Kidney epithelial cell (primary cell): ENCODE results near the gene IMMP2L. TPM values are rescaled to one million over a fixed set of nuclear protein-coding genes. Genes with fewer than 3 reads are reported as not detected.
A peak's percentile ranks its signal among the peaks of the same experiment; 100 is the strongest.
"Not testable (repeated sequence)": the region's sequence is repeated elsewhere in the genome, so short reads cannot be mapped to it uniquely, and the experiment has no call there.

Experiments
- DNase-seq: peaks from one replicate; pipeline ENCODE4 v3.0.0-alpha.2; 2010; ENCODE audit warnings: low read depth
- H3K27me3 ChIP-seq: 2 replicates; pipeline ENCODE4 v1.6.0; 2011; ENCODE audit warnings: low read length; ENCODE audit not compliant: control insufficient read depth, insufficient read depth
- H3K36me3 ChIP-seq: 2 replicates; pipeline ENCODE4 v1.5.1; 2011; ENCODE audit warnings: low read length; ENCODE audit not compliant: control insufficient read depth, insufficient read depth
- H3K4me3 ChIP-seq: 2 replicates; pipeline ENCODE4 v1.5.1; 2011; ENCODE audit warnings: low read depth, mild to moderate bottlenecking, control low read depth, low read length
- total RNA-seq: library from RNA; depleted of rRNA; stranded (reverse); fragments of >200 nt; gene quantifications from 2 replicates; pipeline ENCODE4 v1.2.3, GENCODE V29; 2015
- TF ChIP-seq, protein P1 (sequence below): IDR thresholded peaks from 2 replicates; pipeline ENCODE4 v1.5.1; 2011; ENCODE audit warnings: mild to moderate bottlenecking, moderate library complexity, low read length, control low read depth, inconsistent platforms; ENCODE audit not compliant: insufficient read depth, poor library complexity, severe bottlenecking

IMMP2L gene
- total RNA-seq, 1 donor from 2014 or later, result 30.8 TPM

DNA sequence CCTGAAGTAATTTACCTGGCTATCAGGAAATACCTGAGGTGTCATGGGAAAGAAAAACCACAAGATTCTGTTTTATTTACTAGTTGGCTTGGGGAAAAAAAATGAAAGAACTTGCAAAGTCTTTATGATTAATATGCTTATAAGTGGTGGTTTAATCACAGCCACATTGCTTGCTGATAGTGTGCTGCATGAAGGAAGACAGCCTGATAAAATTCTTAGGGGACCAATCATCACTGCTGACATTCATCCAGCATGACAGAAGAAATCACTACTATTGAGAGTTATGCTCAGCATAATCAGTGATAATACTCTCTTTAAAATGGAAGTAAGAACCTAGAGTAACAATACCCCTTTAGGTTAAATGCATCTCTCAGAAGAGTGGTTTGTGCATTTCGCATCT is 621.5 kb downstream of the IMMP2L start:
- H3K4me3 ChIP-seq, result no peak overlapping the region
- TF ChIP-seq, protein P1, sequence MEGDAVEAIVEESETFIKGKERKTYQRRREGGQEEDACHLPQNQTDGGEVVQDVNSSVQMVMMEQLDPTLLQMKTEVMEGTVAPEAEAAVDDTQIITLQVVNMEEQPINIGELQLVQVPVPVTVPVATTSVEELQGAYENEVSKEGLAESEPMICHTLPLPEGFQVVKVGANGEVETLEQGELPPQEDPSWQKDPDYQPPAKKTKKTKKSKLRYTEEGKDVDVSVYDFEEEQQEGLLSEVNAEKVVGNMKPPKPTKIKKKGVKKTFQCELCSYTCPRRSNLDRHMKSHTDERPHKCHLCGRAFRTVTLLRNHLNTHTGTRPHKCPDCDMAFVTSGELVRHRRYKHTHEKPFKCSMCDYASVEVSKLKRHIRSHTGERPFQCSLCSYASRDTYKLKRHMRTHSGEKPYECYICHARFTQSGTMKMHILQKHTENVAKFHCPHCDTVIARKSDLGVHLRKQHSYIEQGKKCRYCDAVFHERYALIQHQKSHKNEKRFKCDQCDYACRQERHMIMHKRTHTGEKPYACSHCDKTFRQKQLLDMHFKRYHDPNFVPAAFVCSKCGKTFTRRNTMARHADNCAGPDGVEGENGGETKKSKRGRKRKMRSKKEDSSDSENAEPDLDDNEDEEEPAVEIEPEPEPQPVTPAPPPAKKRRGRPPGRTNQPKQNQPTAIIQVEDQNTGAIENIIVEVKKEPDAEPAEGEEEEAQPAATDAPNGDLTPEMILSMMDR, result no peak
- DNase-seq, result no peak
- H3K27me3 ChIP-seq, result no peaks in the 10 kb centered on the region
- no peaks in the 10 kb centered on the region for H3K36me3 ChIP-seq

DNA sequence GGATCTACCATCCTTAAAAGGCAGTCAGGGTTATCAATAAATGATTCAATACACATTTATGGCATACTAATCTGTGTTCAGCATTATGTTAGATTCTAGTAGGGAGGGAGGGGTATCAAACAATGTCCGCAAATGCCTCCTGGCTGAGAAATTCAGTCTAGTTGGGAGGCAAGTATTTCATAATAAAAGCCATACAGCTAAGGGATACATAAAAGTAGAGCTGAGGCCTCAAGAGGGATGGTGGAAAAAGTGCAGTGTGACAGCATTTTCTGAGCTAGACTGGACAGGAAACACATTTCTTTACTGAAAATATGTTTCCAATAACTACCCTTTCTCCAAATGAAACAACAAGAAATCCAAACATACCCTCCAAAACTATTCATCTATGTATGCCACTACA is 624.1 kb downstream of the IMMP2L start:
- H3K4me3 ChIP-seq, result no peak overlapping the region
- no peaks in the 10 kb centered on the region for H3K27me3 ChIP-seq
- TF ChIP-seq, protein P1, result no peak
- DNase-seq, result no peak
- H3K36me3 ChIP-seq, result no peaks in the 10 kb centered on the region

DNA sequence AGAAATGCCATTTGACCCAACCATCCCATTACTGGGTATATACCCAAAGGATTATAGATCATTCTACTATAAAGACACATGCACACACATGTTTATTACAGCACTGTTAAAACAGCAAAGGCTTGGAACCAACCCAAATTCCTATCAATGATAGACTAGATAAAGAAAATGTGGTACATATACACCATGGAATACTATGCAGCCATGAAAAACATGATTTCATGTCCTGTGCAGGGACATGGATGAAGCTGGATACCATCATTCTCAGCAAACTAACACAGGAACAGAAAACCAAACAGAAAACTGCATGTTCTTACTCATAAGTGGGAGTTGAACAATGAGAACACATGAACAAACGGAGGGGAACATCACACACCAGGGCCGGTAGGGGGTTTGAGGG is 625.6 kb downstream of the IMMP2L start:
- DNase-seq, H3K4me3 ChIP-seq, H3K36me3 ChIP-seq, H3K27me3 ChIP-seq: not testable (repeated sequence)

DNA sequence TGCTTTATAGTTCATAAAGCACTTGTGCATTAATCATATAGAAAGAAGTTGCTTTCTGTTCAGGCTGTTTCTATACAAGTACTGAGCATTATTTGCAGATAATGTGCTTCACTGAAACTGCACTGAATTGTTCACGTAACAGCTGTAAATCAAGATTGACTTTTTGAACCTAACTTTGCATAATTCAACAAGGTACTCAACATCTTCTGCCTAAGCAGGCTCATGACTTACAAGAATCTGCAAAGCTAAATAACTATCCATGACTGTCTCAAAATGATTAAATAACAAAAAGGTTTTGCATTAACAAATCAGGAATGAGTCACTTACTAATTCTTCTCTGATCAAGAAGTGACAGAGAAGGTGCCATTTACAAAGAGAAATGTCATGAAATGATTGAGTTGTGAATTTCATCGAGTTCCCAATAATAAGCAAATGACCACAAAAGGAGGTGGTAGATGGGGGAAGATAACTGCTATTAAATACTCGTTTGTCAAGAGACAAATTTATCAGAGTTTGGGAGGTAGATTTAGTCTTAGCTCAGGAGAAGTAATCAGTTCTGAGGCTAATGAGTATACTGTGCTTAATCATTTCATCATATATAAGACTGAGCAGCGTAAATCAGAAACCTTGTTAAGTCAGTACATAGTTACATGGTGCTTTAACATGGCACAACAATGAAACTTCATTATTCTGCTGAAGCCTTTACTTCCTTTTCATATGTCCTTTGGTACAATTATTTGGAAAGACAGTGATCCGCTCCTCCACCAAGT is 632.6 kb downstream of the IMMP2L start:
- Histone ChIP-seq H3K27me3 (no peaks in the 10 kb centered on the region), H3K4me3 (no peak overlapping the region), H3K36me3 (no peaks in the 10 kb centered on the region)
- TF ChIP-seq, protein P1, result no peak
- DNase-seq, result no peak

DNA sequence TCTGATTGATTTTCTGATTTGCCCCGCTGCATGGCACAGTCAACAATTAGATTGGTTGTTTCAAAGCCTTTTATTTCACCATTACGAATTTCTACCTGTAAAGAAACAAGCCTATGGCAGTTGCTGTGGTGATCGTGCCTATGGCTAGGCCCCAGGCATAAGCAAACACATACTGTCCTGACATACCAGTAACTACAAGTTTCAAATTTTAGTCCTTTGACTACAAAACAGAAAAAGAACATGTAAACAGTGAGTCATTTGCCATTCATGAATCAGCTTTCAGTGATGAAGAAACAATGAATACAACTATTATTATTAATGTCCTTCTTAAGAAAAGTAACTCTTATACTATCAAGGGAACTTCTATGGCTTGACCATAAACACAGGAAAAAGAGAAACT is 639.4 kb downstream of the IMMP2L start:
- TF ChIP-seq, protein P1, result no peak
- Histone ChIP-seq H3K27me3 (no peaks in the 10 kb centered on the region), H3K4me3 (no peak overlapping the region), H3K36me3 (no peaks in the 10 kb centered on the region)
- peak; percentile 29 for DNase-seq

DNA sequence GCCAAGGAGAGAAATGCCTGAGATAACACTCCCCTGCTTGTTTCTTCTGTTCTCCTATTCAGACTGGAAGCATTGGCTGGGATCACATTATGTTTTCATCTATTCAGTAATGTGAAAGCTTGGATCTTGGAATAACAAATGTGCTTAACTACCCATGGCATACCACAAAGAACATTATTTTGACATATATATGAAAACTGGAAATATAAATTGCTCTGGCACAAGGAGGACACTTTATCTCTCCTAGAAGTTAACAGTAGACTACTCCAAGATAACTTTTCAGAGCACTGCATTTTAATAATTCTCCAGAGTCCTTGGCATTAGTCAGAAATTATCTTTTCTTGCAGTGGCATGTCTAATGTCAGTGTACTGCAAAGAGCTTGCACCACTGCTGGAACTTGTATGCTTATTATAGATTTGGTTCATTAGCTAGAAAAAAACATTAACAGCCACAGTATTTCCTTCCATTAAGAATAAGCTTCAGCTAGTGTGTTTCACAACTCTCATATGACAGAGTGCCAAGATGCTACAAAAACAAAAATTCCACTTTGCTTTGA is 640.6 kb downstream of the IMMP2L start:
- H3K36me3 ChIP-seq, result no peaks in the 10 kb centered on the region
- DNase-seq, result no peak
- no peak overlapping the region for H3K4me3 ChIP-seq
- H3K27me3 ChIP-seq, result no peaks in the 10 kb centered on the region
- TF ChIP-seq, protein P1, result no peak
